ENCODE results near the gene FADS1.

Gene FADS1

GRCh38 chr11:61793083-61793828, 23.5 kb downstream of the FADS1 start:
- DNase-seq: no peak

- DNase-seq: peak; percentile 93
These were observed 24.3 kb downstream of the FADS1 start, which contains the start of the genes FEN1 and TMEM258 for GRCh38 chr11:61792310-61793082. TSS of gene FEN1 (plus strand) at chr11:61792911. CDS start at chr11:61795362, 2,451 bp downstream. TSS of gene TMEM258 (minus strand) at chr11:61792599. CDS start at chr11:61792558, 41 bp downstream.

- DNase-seq: peak; percentile 87
These were observed 25.0 kb downstream of the FADS1 start for GRCh38 chr11:61791737-61792309.

GRCh38 chr11:61787928-61788491, 28.8 kb downstream of the FADS1 start:
- peak; percentile 56 for DNase-seq

GRCh38 chr11:61785837-61786402, 30.9 kb downstream of the FADS1 start:
- no peak for DNase-seq

- no peak for DNase-seq
These were observed 32.3 kb downstream of the FADS1 start for GRCh38 chr11:61784506-61784805.

GRCh38 chr11:61783717-61784505, 32.9 kb downstream of the FADS1 start:
- peak; percentile 40 for DNase-seq

- no peak for DNase-seq
These were observed 34.0 kb downstream of the FADS1 start for GRCh38 chr11:61782841-61783240.

GRCh38 chr11:61782299-61782698, 34.5 kb downstream of the FADS1 start:
- DNase-seq: no peak

GRCh38 chr11:61781585-61781984, 35.2 kb downstream of the FADS1 start:
- DNase-seq: no peak

GRCh38 chr11:61780581-61781162, 36.1 kb downstream of the FADS1 start:
- DNase-seq: no peak

- no peak for DNase-seq
These were observed 36.9 kb downstream of the FADS1 start for GRCh38 chr11:61779666-61780525.

GRCh38 chr11:61778920-61779650, 37.7 kb downstream of the FADS1 start:
- no peak for DNase-seq

- DNase-seq: no peak
These were observed 38.4 kb downstream of the FADS1 start for GRCh38 chr11:61778357-61778886.

- DNase-seq: no peak
These were observed 39.3 kb downstream of the FADS1 start for GRCh38 chr11:61777234-61778090.

- peak; percentile 58 for DNase-seq
These were observed 40.2 kb downstream of the FADS1 start for GRCh38 chr11:61776561-61777075.

GRCh38 chr11:61775606-61776554, 40.9 kb downstream of the FADS1 start:
- DNase-seq: no peak
